Keratinocyte (primary cell): ENCODE data around the gene NACAD. TPM values are rescaled to one million over a fixed set of nuclear protein-coding genes. Genes with fewer than 3 reads are reported as not detected.

Experiments used
- DNase-seq: peaks from one replicate; pipeline ENCODE4 v3.0.0-alpha.2; 2011; ENCODE audit warnings: low read depth, missing footprints, low spot score
- FAIRE-seq: peaks from 2 replicates; lab custom pipeline; 2011; peaks lifted over from hg19 to GRCh38; lab: Jason Lieb, UNC
- H2AFZ ChIP-seq: 2 replicates; pipeline ENCODE4 v1.6.0; 2012; ENCODE audit warnings: low read length, control low read depth, inconsistent platforms; ENCODE audit not compliant: control insufficient read depth
- H3K27ac ChIP-seq: 2 replicates; pipeline ENCODE4 v1.5.1; 2011; ENCODE audit warnings: low read length; ENCODE audit not compliant: control insufficient read depth, insufficient read depth
- H3K27me3 ChIP-seq: 3 replicates; pipeline ENCODE4 v1.6.0; 2011; ENCODE audit warnings: low read length; ENCODE audit not compliant: control insufficient read depth, insufficient read depth; ENCODE audit errors: extremely low read depth
- H3K36me3 ChIP-seq, 2 experiments: 2 replicates in 1 of 2; 3 replicates in 1 of 2; pipeline ENCODE4 v1.5.1; 2011; ENCODE audit warnings: low read length in 2 of 2, mild to moderate bottlenecking in 1 of 2; ENCODE audit not compliant: control insufficient read depth in 2 of 2, insufficient read depth in 2 of 2; ENCODE audit errors: extremely low read depth in 1 of 2
- H3K4me1 ChIP-seq: 3 replicates; pipeline ENCODE4 v1.5.1; 2011; ENCODE audit warnings: low read length; ENCODE audit not compliant: control insufficient read depth, insufficient read depth; ENCODE audit errors: extremely low read depth
- H3K4me2 ChIP-seq: 3 replicates; pipeline ENCODE4 v1.6.0; 2011; ENCODE audit warnings: low read depth, low read length; ENCODE audit not compliant: control insufficient read depth, insufficient read depth; ENCODE audit errors: extremely low read depth
- H3K4me3 ChIP-seq, 3 experiments: fragments of 200-600 bp in 1 of 3; sonication (generic) in 1 of 3; 2 replicates in 2 of 3; 3 replicates in 1 of 3; pipeline ENCODE4 v1.5.1; 2011 to 2016; ENCODE audit warnings: low read length in 3 of 3, mild to moderate bottlenecking in 3 of 3, control low read depth in 2 of 3, inconsistent platforms in 1 of 3, low read depth in 1 of 3, mixed read lengths in 1 of 3, mixed run types in 1 of 3, moderate library complexity in 1 of 3; ENCODE audit not compliant: control insufficient read depth in 2 of 3, insufficient read depth in 2 of 3; ENCODE audit errors: extremely low read depth in 1 of 3
- H3K79me2 ChIP-seq: 2 replicates; pipeline ENCODE4 v1.6.0; 2012; ENCODE audit warnings: low read length; ENCODE audit not compliant: control insufficient read depth, insufficient read depth
- H3K9ac ChIP-seq: 3 replicates; pipeline ENCODE4 v1.6.0; 2011; ENCODE audit warnings: low read length; ENCODE audit not compliant: control insufficient read depth, insufficient read depth; ENCODE audit errors: extremely low read depth
- H3K9me1 ChIP-seq: 3 replicates; pipeline ENCODE4 v1.6.0; 2011; ENCODE audit warnings: low read length; ENCODE audit not compliant: control insufficient read depth, insufficient read depth; ENCODE audit errors: extremely low read depth
- H3K9me3 ChIP-seq: 2 replicates; pipeline ENCODE4 v1.5.1; 2012; ENCODE audit warnings: low read depth, low read length; ENCODE audit not compliant: control insufficient read depth
- H4K20me1 ChIP-seq: 3 replicates; pipeline ENCODE4 v1.6.0; 2011; ENCODE audit warnings: low read length; ENCODE audit not compliant: control insufficient read depth, insufficient read depth; ENCODE audit errors: extremely low read depth
- CTCF ChIP-seq, 3 experiments: IDR thresholded peaks in 1 of 3; conservative IDR thresholded peaks in 1 of 3; optimal IDR thresholded peaks in 1 of 3; 2 replicates in 2 of 3; 3 replicates in 1 of 3; pipeline versions ENCODE3 to v1.5.1; 2011; ENCODE audit warnings: low read length in 3 of 3, mild to moderate bottlenecking in 3 of 3, moderate library complexity in 2 of 3, control low read depth in 1 of 3, inconsistent platforms in 1 of 3; ENCODE audit not compliant: insufficient read depth in 2 of 3; ENCODE audit errors: extremely low read depth in 1 of 3
- EZH2 ChIP-seq: IDR thresholded peaks from one replicate; pipeline ENCODE4 v1.6.1; 2012; ENCODE audit warnings: inconsistent platforms, mild to moderate bottlenecking, low read length, moderate library complexity
- dilution Hi-C: fragments of 300-500 bp; cut with MboI; formaldehyde crosslinking; loops from one replicate; pipeline ENCODE4 v1.7.0; 2020; ENCODE audit warnings: low sequenced_read_pairs; ENCODE audit not compliant: extremely low pct_ligation_motif_present
- polyA plus RNA-seq, 5 experiments: library from polyadenylated mRNA; depleted of rRNA in 3 of 5; stranded (reverse) in 3 of 5; stranded (forward) in 1 of 5; unstranded in 1 of 5; fragments of >200 nt; gene quantifications; 1 replicate in 1 of 5; 2 replicates in 3 of 5; 3 replicates in 1 of 5; pipeline versions ENCODE4 v1.2.1 to v1.2.3, GENCODE V29; 2011 to 2012; ENCODE audit warnings: missing spikeins in 2 of 5, low read depth in 1 of 5, low replicate concordance in 1 of 5

The NACAD gene
- polyA plus RNA-seq, 1 donor (not counting 4 experiments of a cell fraction or from before 2014, with no cell fraction given), result 0.14 TPM

- Histone ChIP-seq H3K9me3 (no peaks in the 10 kb centered on the region), H3K9me1 (no peaks in the 10 kb centered on the region), H2AFZ (no peak overlapping the region), H3K4me2 (no peak overlapping the region), H3K4me1 (peaks cover 4% of the 10 kb centered on the region), H3K36me3 (peaks cover 31 to 52% of the 10 kb centered on the region in 2 experiments), H3K79me2 (peaks cover 18% of the 10 kb centered on the region), H4K20me1 (no peaks in the 10 kb centered on the region), H3K9ac (no peak overlapping the region), H3K27ac (no peak overlapping the region), H3K4me3 (no peak overlapping the region), H3K27me3 (no peaks in the 10 kb centered on the region)
- DNase-seq (no peak), FAIRE-seq (no peak)
- TF ChIP-seq EZH2, result no peak
- dilution Hi-C loops, result no loop called here
These were observed 21.2 kb downstream of the NACAD start for GRCh38 chr7:45067582-45067981.

GRCh38 chr7:45066409-45066808, 22.4 kb downstream of the NACAD start:
- dilution Hi-C loops, result no loop called here
- peaks cover 26 to 45% of the 10 kb centered on the region in 2 experiments for H3K36me3 ChIP-seq
- FAIRE-seq, result no peak

More at GRCh38 chr7:45066409-45066808, 22.4 kb downstream of the NACAD start:
- Histone ChIP-seq H3K79me2 (peaks cover 26% of the 10 kb centered on the region), H4K20me1 (no peaks in the 10 kb centered on the region), H3K27me3 (no peaks in the 10 kb centered on the region), H3K9ac (no peak overlapping the region), H3K9me3 (no peaks in the 10 kb centered on the region), H3K27ac (no peak overlapping the region), H3K4me1 (peaks cover 4% of the 10 kb centered on the region), H3K4me3 (no peak overlapping the region), H3K4me2 (no peak overlapping the region), H3K9me1 (no peaks in the 10 kb centered on the region), H2AFZ (no peak overlapping the region)
- no peak for DNase-seq
- no peak for TF ChIP-seq EZH2
- no peak for TF ChIP-seq CTCF (optimal IDR thresholded peaks at IDR 0.05 in 1 of 3, IDR thresholded peaks at IDR 0.05 in 1 of 3, conservative IDR thresholded peaks at IDR 0.05 in 1 of 3; ENCODE audit: extremely low read depth in 1 of 3, insufficient read depth in 2 of 3, low read length in 3 of 3)
